SK-N-SH (cell line): Measurements from ENCODE around the gene CDKAL1.

ENCODE experiments used
- CHD2 ChIP-seq: fragments of 150-350 bp; IDR thresholded peaks from 2 replicates; pipeline ENCODE4 v1.6.1; 2018; ENCODE audit warnings: low read length; ENCODE audit not compliant: partially characterized antibody
- CTCF ChIP-seq: fragments of 200-600 bp; sonication (generic); IDR thresholded peaks from 2 replicates; pipeline ENCODE4 v1.6.1; 2017; ENCODE audit warnings: antibody characterized with exemption, mild to moderate bottlenecking, moderate library complexity
- ELF1 ChIP-seq: IDR thresholded peaks from 2 replicates; pipeline ENCODE4 v1.4.0; 2012
- EP300 ChIP-seq, 2 experiments: IDR thresholded peaks; 2 replicates each; pipeline versions ENCODE4 v1.4.0 to v1.6.1; 2012; ENCODE audit warnings: borderline replicate concordance in 1 of 2, low read depth in 1 of 2, low read length in 1 of 2
- EZH2phosphoT487 ChIP-seq: fragments of 200-600 bp; sonication (generic); IDR thresholded peaks from 2 replicates; pipeline ENCODE4 v1.6.1; 2017; ENCODE audit warnings: low read depth, mixed run types, mild to moderate bottlenecking, antibody characterized with exemption, moderate library complexity, borderline replicate concordance
- FOSL2 ChIP-seq: IDR thresholded peaks from 2 replicates; pipeline ENCODE4 v1.4.0; 2012; ENCODE audit warnings: low read depth, mild to moderate bottlenecking, moderate library complexity, borderline replicate concordance
- FOXJ3 ChIP-seq: sonication (generic); formaldehyde crosslinking; IDR thresholded peaks from 2 replicates; pipeline ENCODE4 v1.5.1; 2020; ENCODE audit warnings: mild to moderate bottlenecking, missing genetic modification reagents
- MXI1 ChIP-seq: IDR thresholded peaks from 2 replicates; pipeline ENCODE4 v1.6.1; 2012; ENCODE audit warnings: mild to moderate bottlenecking, low read depth, low read length, improper control_type of control experiment
- POLR2AphosphoS5 ChIP-seq: IDR thresholded peaks from 2 replicates; pipeline ENCODE4 v1.6.1; 2012; ENCODE audit warnings: low read depth, low read length
- TCF12 ChIP-seq: IDR thresholded peaks from 2 replicates; pipeline ENCODE4 v1.4.0; 2012
- TEAD4 ChIP-seq: IDR thresholded peaks from 2 replicates; pipeline ENCODE4 v1.4.0; 2012; ENCODE audit warnings: mild to moderate bottlenecking, borderline replicate concordance; ENCODE audit not compliant: insufficient read depth
- USF2 ChIP-seq: fragments of 150-350 bp; IDR thresholded peaks from 2 replicates; pipeline ENCODE4 v1.6.1; 2017; ENCODE audit warnings: antibody characterized with exemption, low read length, low read depth, borderline replicate concordance
- YY1 ChIP-seq: IDR thresholded peaks from 2 replicates; pipeline ENCODE4 v1.4.0; 2012; ENCODE audit warnings: low read depth, mild to moderate bottlenecking

- no peak for TF ChIP-seq CTCF
- TF ChIP-seq POLR2AphosphoS5, result no peak
- no peak for TF ChIP-seq ELF1
- TF ChIP-seq TEAD4, result no peak
- no peak for TF ChIP-seq YY1
- TF ChIP-seq FOSL2, result no peak
- no peak for TF ChIP-seq CHD2
- TF ChIP-seq TCF12, result no peak
- TF ChIP-seq EP300 (IDR thresholded peaks at IDR 0.05; ENCODE audit: borderline replicate concordance in 1 of 2, low read depth in 1 of 2, low read length in 1 of 2), result no peak
- no peak for TF ChIP-seq USF2
- no peak for TF ChIP-seq MXI1
- no peak for TF ChIP-seq EZH2phosphoT487
- TF ChIP-seq FOXJ3 (CRISPR knock-in tag), result no peak
Observed at GRCh38 chr6:20870021-20870420, 335.8 kb downstream of the CDKAL1 start.
